OCI-LY7 (cell line): Measurements from ENCODE around the gene LMX1A. TPM values are rescaled to one million over a fixed set of nuclear protein-coding genes. Genes with fewer than 3 reads are reported as not detected.

Experiments used
- BruUV-seq: library from RNA; stranded (reverse); fragments of 400-500 nt; replicated peaks from 2 replicates; lab custom pipeline; 2021; lab: Mats Ljungman, UMichigan
- CTCF ChIA-PET: fragments of 300-600 bp; sonication (Branson Sonifier 250); formaldehyde crosslinking; loops from one replicate; lab custom pipeline; 2022; ENCODE audit warnings: antibody characterized with exemption; ENCODE audit not compliant: unreplicated experiment; lab: Charles Lee
- POLR2A ChIA-PET: fragments of 300-600 bp; sonication (Branson Sonifier 250); formaldehyde crosslinking; loops from one replicate; lab custom pipeline; 2022; ENCODE audit warnings: antibody characterized with exemption; lab: Charles Lee
- DNase-seq: peaks from one replicate; pipeline ENCODE4 v3.0.0-alpha.2; 2015; ENCODE audit warnings: low spot score
- H2AFZ ChIP-seq: fragments of 200-600 bp; sonication (generic), shearing (Covaris generic); 2 replicates; pipeline ENCODE4 v1.6.1; 2014; ENCODE audit warnings: mild to moderate bottlenecking, antibody characterized with exemption, low read length, moderate library complexity
- H3K27ac ChIP-seq: fragments of 200-600 bp; sonication (generic); 2 replicates; pipeline ENCODE4 v1.5.1; 2014; ENCODE audit warnings: mixed run types, low read depth, mild to moderate bottlenecking, moderate library complexity, low read length, inconsistent platforms; ENCODE audit not compliant: poor library complexity, severe bottlenecking
- H3K36me3 ChIP-seq: fragments of 200-600 bp; sonication (generic); 2 replicates; pipeline ENCODE4 v1.6.1; 2014; ENCODE audit warnings: mild to moderate bottlenecking, antibody characterized with exemption, low read length, moderate library complexity, mixed read lengths; ENCODE audit not compliant: insufficient read depth
- H3K4me1 ChIP-seq: fragments of 200-600 bp; sonication (generic); 2 replicates; pipeline ENCODE4 v1.5.1; 2014; ENCODE audit warnings: mild to moderate bottlenecking, low read length; ENCODE audit not compliant: insufficient read depth, poor library complexity, severe bottlenecking
- H3K4me2 ChIP-seq: fragments of 200-600 bp; sonication (generic); 2 replicates; pipeline ENCODE4 v1.6.1; 2014; ENCODE audit warnings: mild to moderate bottlenecking, low read length
- H3K4me3 ChIP-seq: fragments of 200-600 bp; sonication (generic); 2 replicates; pipeline ENCODE4 v1.5.1; 2014; ENCODE audit warnings: mild to moderate bottlenecking, low read depth, low read length; ENCODE audit not compliant: poor library complexity, severe bottlenecking
- H3K79me2 ChIP-seq: fragments of 200-600 bp; sonication (generic); 2 replicates; pipeline ENCODE4 v1.6.1; 2016; ENCODE audit warnings: low read depth, mild to moderate bottlenecking, low read length, moderate library complexity, mixed read lengths; ENCODE audit not compliant: insufficient read depth
- H3K9me2 ChIP-seq: fragments of 200-600 bp; sonication (generic); 2 replicates; pipeline ENCODE4 v1.6.1; 2016; ENCODE audit warnings: mild to moderate bottlenecking, low read length, mixed read lengths; ENCODE audit not compliant: insufficient read depth
- H3K9me3 ChIP-seq: fragments of 200-600 bp; sonication (generic); 2 replicates; pipeline ENCODE4 v1.6.1; 2014; ENCODE audit warnings: mild to moderate bottlenecking, mixed run types, low read length, mixed read lengths
- H4K20me1 ChIP-seq: fragments of 200-600 bp; sonication (generic); 2 replicates; pipeline ENCODE4 v1.6.1; 2014; ENCODE audit warnings: mild to moderate bottlenecking, antibody characterized with exemption, low read length, moderate library complexity, mixed read lengths; ENCODE audit not compliant: insufficient read depth
- EZH2phosphoT487 ChIP-seq: fragments of 200-600 bp; sonication (generic); IDR thresholded peaks from 2 replicates; pipeline ENCODE4 v1.6.1; 2018; ENCODE audit warnings: low read depth, borderline replicate concordance, mild to moderate bottlenecking, mixed run types, antibody characterized with exemption, low read length, moderate library complexity, mixed read lengths
- intact Hi-C: fragments of 100-400 bp; cut with micrococcal nuclease; formaldehyde crosslinking; loops from one replicate; pipeline ENCODE4 v1.10.0; 2022; ENCODE audit not compliant: unreplicated experiment
- total RNA-seq, 2 experiments: library from RNA; depleted of rRNA in 1 of 2; stranded (reverse); fragments of >200 nt in 1 of 2; shearing (Covaris generic) in 1 of 2; gene quantifications; 2 replicates each; pipeline ENCODE4 v1.2.3, GENCODE V29; 2014 to 2022
- TF ChIP-seq, protein P1 (sequence below): fragments of 200-600 bp; sonication (generic); conservative IDR thresholded peaks from 2 replicates; pipeline ENCODE4 v1.5.1; 2014; ENCODE audit warnings: mild to moderate bottlenecking, antibody characterized with exemption, low read length, moderate library complexity, mixed read lengths

LMX1A gene
- total RNA-seq, 2 experiments from 2014 or later, result not detected

- no peaks in the 10 kb centered on the region for H3K36me3 ChIP-seq
- H3K79me2 ChIP-seq, result no peaks in the 10 kb centered on the region
- H3K4me1 ChIP-seq, result no peaks in the 10 kb centered on the region
- H3K4me2 ChIP-seq, result no peak overlapping the region
- H3K27ac ChIP-seq, result no peak overlapping the region
- H3K4me3 ChIP-seq, result no peak overlapping the region
- DNase-seq, result no peak
- intact Hi-C loops, result no loop called here
- TF ChIP-seq, protein P1, sequence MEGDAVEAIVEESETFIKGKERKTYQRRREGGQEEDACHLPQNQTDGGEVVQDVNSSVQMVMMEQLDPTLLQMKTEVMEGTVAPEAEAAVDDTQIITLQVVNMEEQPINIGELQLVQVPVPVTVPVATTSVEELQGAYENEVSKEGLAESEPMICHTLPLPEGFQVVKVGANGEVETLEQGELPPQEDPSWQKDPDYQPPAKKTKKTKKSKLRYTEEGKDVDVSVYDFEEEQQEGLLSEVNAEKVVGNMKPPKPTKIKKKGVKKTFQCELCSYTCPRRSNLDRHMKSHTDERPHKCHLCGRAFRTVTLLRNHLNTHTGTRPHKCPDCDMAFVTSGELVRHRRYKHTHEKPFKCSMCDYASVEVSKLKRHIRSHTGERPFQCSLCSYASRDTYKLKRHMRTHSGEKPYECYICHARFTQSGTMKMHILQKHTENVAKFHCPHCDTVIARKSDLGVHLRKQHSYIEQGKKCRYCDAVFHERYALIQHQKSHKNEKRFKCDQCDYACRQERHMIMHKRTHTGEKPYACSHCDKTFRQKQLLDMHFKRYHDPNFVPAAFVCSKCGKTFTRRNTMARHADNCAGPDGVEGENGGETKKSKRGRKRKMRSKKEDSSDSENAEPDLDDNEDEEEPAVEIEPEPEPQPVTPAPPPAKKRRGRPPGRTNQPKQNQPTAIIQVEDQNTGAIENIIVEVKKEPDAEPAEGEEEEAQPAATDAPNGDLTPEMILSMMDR, result no peak
- TF ChIP-seq EZH2phosphoT487, result no peak
- H2AFZ ChIP-seq, result no peak overlapping the region
- H3K9me3 ChIP-seq, result no peaks in the 10 kb centered on the region
- H3K9me2 ChIP-seq, result no peaks in the 10 kb centered on the region
- no TSS peak for BruUV-seq
- H4K20me1 ChIP-seq, result no peaks in the 10 kb centered on the region
- CTCF ChIA-PET, result no interaction called here
- POLR2A ChIA-PET, result no interaction called here
Measured at GRCh38 chr1:165185161-165185889, 171.2 kb downstream of the LMX1A start.

DNA sequence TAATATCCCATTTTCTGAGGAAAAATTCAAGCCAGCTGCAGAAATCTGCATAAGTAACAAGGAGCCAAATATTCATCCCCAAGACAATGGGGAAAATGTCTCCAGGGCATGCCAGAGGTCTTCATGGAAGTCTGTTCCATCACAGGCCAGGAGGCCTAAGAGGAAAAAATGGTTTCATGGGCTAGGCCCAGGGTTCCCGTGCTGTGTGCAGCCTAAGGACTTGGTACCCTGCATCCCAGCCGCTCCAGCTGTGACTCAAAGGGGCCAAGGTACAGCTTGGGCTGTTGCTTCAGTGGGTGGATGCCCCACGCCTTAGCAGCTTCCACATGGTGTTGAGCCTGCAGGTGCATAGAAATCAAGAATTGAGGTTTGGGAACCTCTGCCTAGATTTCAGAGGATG, 173.5 kb downstream of the LMX1A start:
- Histone ChIP-seq H3K4me2 (no peak overlapping the region), H3K4me1 (no peaks in the 10 kb centered on the region), H2AFZ (no peak overlapping the region), H3K9me2 (no peaks in the 10 kb centered on the region), H3K9me3 (no peaks in the 10 kb centered on the region), H3K79me2 (no peaks in the 10 kb centered on the region), H3K4me3 (no peak overlapping the region), H3K27ac (no peak overlapping the region), H3K36me3 (no peaks in the 10 kb centered on the region), H4K20me1 (no peaks in the 10 kb centered on the region)
- POLR2A ChIA-PET, result no interaction called here
- no peak for DNase-seq
- CTCF ChIA-PET, result no interaction called here
- intact Hi-C loops, result no loop called here
- no TSS peak for BruUV-seq
- TF ChIP-seq, protein P1, result no peak
- TF ChIP-seq EZH2phosphoT487, result no peak

GRCh38 chr1:165179306-165179705, 177.2 kb downstream of the LMX1A start:
- TF ChIP-seq EZH2phosphoT487, result no peak
- TF ChIP-seq, protein P1, result no peak
- Histone ChIP-seq H3K79me2 (no peaks in the 10 kb centered on the region), H3K4me2 (no peak overlapping the region), H3K4me3 (no peak overlapping the region), H4K20me1 (no peaks in the 10 kb centered on the region), H3K9me3 (no peaks in the 10 kb centered on the region), H3K9me2 (no peaks in the 10 kb centered on the region), H3K36me3 (no peaks in the 10 kb centered on the region), H3K27ac (no peak overlapping the region), H2AFZ (no peak overlapping the region), H3K4me1 (no peaks in the 10 kb centered on the region)
- no peak for DNase-seq
- no TSS peak for BruUV-seq
- intact Hi-C loops, result no loop called here
- POLR2A ChIA-PET, result interaction anchor here (0.7 kb wide), 1 partner anchor 1675 kb away, joined by 3 read pairs; no protein-coding TSS in a partner anchor
- CTCF ChIA-PET, result no interaction called here
